ENCODE results near the gene PHLDB3. TPM values are rescaled to one million over a fixed set of nuclear protein-coding genes. Genes with fewer than 3 reads are reported as not detected.

The PHLDB3 gene
- total and polyA plus RNA-seq, 4 donors, result 5.8 to 23.4 (median 7.9) TPM

GRCh38 chr19:43534816-43535761 is 30.5 kb upstream of the PHLDB3 start:
- peak overlapping the region in 1 of 2 donors; percentile 18 for H3K27ac ChIP-seq (ENCODE audit: low read depth in 1 of 2, low read length in 1 of 2)
- H3K4me3 ChIP-seq, result no peak overlapping the region
- 69 to 71% methylated on average over 56 to 62 of the region's 62 CpGs for WGBS, 2 donors
- H3K27me3 ChIP-seq (ENCODE audit: control insufficient read depth in 3 of 3, insufficient read depth in 3 of 3, low read length in 2 of 3), result no peaks in the 10 kb centered on the region
- no peak for ATAC-seq (ENCODE audit: insufficient read depth, low FRiP score)
- DNase-seq, result peak; percentile 81 to 85 (median 81)
- TF ChIP-seq, protein P1, sequence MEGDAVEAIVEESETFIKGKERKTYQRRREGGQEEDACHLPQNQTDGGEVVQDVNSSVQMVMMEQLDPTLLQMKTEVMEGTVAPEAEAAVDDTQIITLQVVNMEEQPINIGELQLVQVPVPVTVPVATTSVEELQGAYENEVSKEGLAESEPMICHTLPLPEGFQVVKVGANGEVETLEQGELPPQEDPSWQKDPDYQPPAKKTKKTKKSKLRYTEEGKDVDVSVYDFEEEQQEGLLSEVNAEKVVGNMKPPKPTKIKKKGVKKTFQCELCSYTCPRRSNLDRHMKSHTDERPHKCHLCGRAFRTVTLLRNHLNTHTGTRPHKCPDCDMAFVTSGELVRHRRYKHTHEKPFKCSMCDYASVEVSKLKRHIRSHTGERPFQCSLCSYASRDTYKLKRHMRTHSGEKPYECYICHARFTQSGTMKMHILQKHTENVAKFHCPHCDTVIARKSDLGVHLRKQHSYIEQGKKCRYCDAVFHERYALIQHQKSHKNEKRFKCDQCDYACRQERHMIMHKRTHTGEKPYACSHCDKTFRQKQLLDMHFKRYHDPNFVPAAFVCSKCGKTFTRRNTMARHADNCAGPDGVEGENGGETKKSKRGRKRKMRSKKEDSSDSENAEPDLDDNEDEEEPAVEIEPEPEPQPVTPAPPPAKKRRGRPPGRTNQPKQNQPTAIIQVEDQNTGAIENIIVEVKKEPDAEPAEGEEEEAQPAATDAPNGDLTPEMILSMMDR (IDR thresholded peaks at IDR 0.05; ENCODE audit: control extremely low read depth, extremely low read depth), result peak; percentile 44
- peaks cover 0 to 24% (median 0%) of the 10 kb centered on the region in 5 donors for H3K4me1 ChIP-seq (ENCODE audit: control insufficient read depth in 5 of 5, insufficient read depth in 5 of 5, low read length in 5 of 5)
- H3K9ac ChIP-seq (ENCODE audit: insufficient read depth in 1 of 2, low read length in 2 of 2), result peak overlapping the region in 1 of 2 donors; percentile 47
- H3K36me3 ChIP-seq (ENCODE audit: control insufficient read depth in 4 of 4, insufficient read depth in 4 of 4, low read length in 4 of 4), result peaks cover 3 to 20% (median 9%) of the 10 kb centered on the region in 4 donors
- peaks cover 0 to 4% (median 0%) of the 10 kb centered on the region in 4 donors for H3K9me3 ChIP-seq (ENCODE audit: control insufficient read depth in 4 of 4, insufficient read depth in 3 of 4, low read length in 3 of 4)

- ATAC-seq (ENCODE audit: insufficient read depth, low FRiP score), result no peak
- no peaks in the 10 kb centered on the region for H3K27me3 ChIP-seq (ENCODE audit: control insufficient read depth in 3 of 3, insufficient read depth in 3 of 3, low read length in 2 of 3)
- no peak for DNase-seq
- no peak overlapping the region for H3K4me3 ChIP-seq
- peaks cover 0 to 3% (median 0%) of the 10 kb centered on the region in 4 donors for H3K9me3 ChIP-seq (ENCODE audit: control insufficient read depth in 4 of 4, insufficient read depth in 3 of 4, low read length in 3 of 4)
- peaks cover 2 to 16% (median 8%) of the 10 kb centered on the region in 4 donors for H3K36me3 ChIP-seq (ENCODE audit: control insufficient read depth in 4 of 4, insufficient read depth in 4 of 4, low read length in 4 of 4)
- H3K4me1 ChIP-seq (ENCODE audit: control insufficient read depth in 5 of 5, insufficient read depth in 5 of 5, low read length in 5 of 5), result peaks cover 0 to 24% (median 0%) of the 10 kb centered on the region in 5 donors
- peak overlapping the region; percentile 18 to 43 for H3K27ac ChIP-seq (ENCODE audit: low read depth in 1 of 2, low read length in 1 of 2)
- WGBS, 2 donors, result 30 to 43% methylated on average over 17 of the region's 17 CpGs
- H3K9ac ChIP-seq (ENCODE audit: insufficient read depth in 1 of 2, low read length in 2 of 2), result no peak overlapping the region
- TF ChIP-seq, protein P1 (IDR thresholded peaks at IDR 0.05; ENCODE audit: control extremely low read depth, extremely low read depth), result no peak
Observed at GRCh38 chr19:43534305-43534815, 29.8 kb upstream of the PHLDB3 start.

GRCh38 chr19:43533546-43534304 is 29.2 kb upstream of the PHLDB3 start:
- TF ChIP-seq, protein P1 (IDR thresholded peaks at IDR 0.05; ENCODE audit: control extremely low read depth, extremely low read depth), result no peak
- Histone ChIP-seq H3K27ac (ENCODE audit: low read depth in 1 of 2, low read length in 1 of 2) (peak overlapping the region; percentile 79 to 94), H3K36me3 (ENCODE audit: control insufficient read depth in 4 of 4, insufficient read depth in 4 of 4, low read length in 4 of 4) (peaks cover 2 to 10% (median 5%) of the 10 kb centered on the region in 4 donors), H3K9ac (ENCODE audit: insufficient read depth in 1 of 2, low read length in 2 of 2) (peak overlapping the region in 1 of 2 donors; percentile 64), H3K27me3 (ENCODE audit: control insufficient read depth in 3 of 3, insufficient read depth in 3 of 3, low read length in 2 of 3) (no peaks in the 10 kb centered on the region), H3K4me3 (peak overlapping the region; percentile 34), H3K4me1 (ENCODE audit: control insufficient read depth in 5 of 5, insufficient read depth in 5 of 5, low read length in 5 of 5) (peaks cover 0 to 24% (median 0%) of the 10 kb centered on the region in 5 donors), H3K9me3 (ENCODE audit: control insufficient read depth in 4 of 4, insufficient read depth in 3 of 4, low read length in 3 of 4) (no peaks in the 10 kb centered on the region)
- peak; percentile 85 for ATAC-seq (ENCODE audit: insufficient read depth, low FRiP score)
- WGBS, 2 donors, result 0 to 1% methylated on average over 41 of the region's 41 CpGs
- peak; percentile 99 to 100 (median 100) for DNase-seq
